Loucy (cell line): Measurements from ENCODE around the gene SUCLG1.

ENCODE experiments used
- H2AFZ ChIP-seq: fragments of 200-600 bp; sonication (generic); 2 replicates; pipeline ENCODE4 v1.6.0; 2016; ENCODE audit warnings: antibody characterized with exemption, mild to moderate bottlenecking, low read length, moderate library complexity
- H3F3A ChIP-seq: fragments of 200-600 bp; 2 replicates; pipeline ENCODE4 v1.6.0; 2016; ENCODE audit warnings: antibody characterized with exemption, low read depth, mild to moderate bottlenecking
- H3K27me3 ChIP-seq: fragments of 200-600 bp; sonication (generic); 2 replicates; pipeline ENCODE4 v1.6.1; 2014; ENCODE audit warnings: low read length, mild to moderate bottlenecking; ENCODE audit not compliant: insufficient read depth, poor library complexity, severe bottlenecking
- H3K36me3 ChIP-seq: fragments of 200-600 bp; sonication (generic); 2 replicates; pipeline ENCODE4 v1.6.1; 2016; ENCODE audit warnings: low read length; ENCODE audit not compliant: insufficient read depth
- H3K4me1 ChIP-seq: fragments of 200-600 bp; sonication (generic); 2 replicates; pipeline ENCODE4 v1.5.1; 2014; ENCODE audit warnings: low read length, mild to moderate bottlenecking; ENCODE audit not compliant: insufficient read depth, poor library complexity, severe bottlenecking
- H3K4me2 ChIP-seq: fragments of 200-600 bp; sonication (generic); 2 replicates; pipeline ENCODE4 v1.6.0; 2014; ENCODE audit warnings: antibody characterized with exemption, low read length, low read depth, mild to moderate bottlenecking; ENCODE audit not compliant: poor library complexity, severe bottlenecking
- H3K4me3 ChIP-seq: fragments of 200-600 bp; sonication (generic); 2 replicates; pipeline ENCODE4 v1.5.1; 2014; ENCODE audit warnings: low read length, mild to moderate bottlenecking, mixed read lengths; ENCODE audit not compliant: poor library complexity, severe bottlenecking
- H3K79me2 ChIP-seq: fragments of 200-600 bp; sonication (generic); 2 replicates; pipeline ENCODE4 v1.6.1; 2014; ENCODE audit warnings: low read length; ENCODE audit not compliant: insufficient read depth
- H3K9ac ChIP-seq: fragments of 200-600 bp; sonication (generic); 2 replicates; pipeline ENCODE4 v1.6.0; 2014; ENCODE audit warnings: mild to moderate bottlenecking, low read depth, low read length, moderate library complexity; ENCODE audit not compliant: poor library complexity, severe bottlenecking
- H3K9me2 ChIP-seq: fragments of 200-600 bp; sonication (generic); replicated peaks from 2 replicates; pipeline ENCODE4 v1.6.1; 2016; ENCODE audit warnings: low read depth, low read length, mixed read lengths
- H3K9me3 ChIP-seq: fragments of 200-600 bp; sonication (generic); 2 replicates; pipeline ENCODE4 v1.6.1; 2014; ENCODE audit warnings: mild to moderate bottlenecking, antibody characterized with exemption, low read length, low read depth; ENCODE audit not compliant: insufficient read depth
- H4K20me1 ChIP-seq: fragments of 200-600 bp; sonication (generic); 2 replicates; pipeline ENCODE4 v1.6.0; 2014; ENCODE audit warnings: antibody characterized with exemption, low read length, mild to moderate bottlenecking; ENCODE audit not compliant: insufficient read depth, poor library complexity, severe bottlenecking
- EZH2phosphoT487 ChIP-seq: fragments of 200-600 bp; IDR thresholded peaks from 2 replicates; pipeline ENCODE4 v1.6.1; 2018; ENCODE audit warnings: antibody characterized with exemption, mild to moderate bottlenecking, moderate library complexity, borderline replicate concordance
- TF ChIP-seq, protein P1 (sequence below): fragments of 200-600 bp; sonication (generic); conservative IDR thresholded peaks from 2 replicates; pipeline ENCODE4 v1.5.1; 2014; ENCODE audit warnings: mild to moderate bottlenecking, antibody characterized with exemption, low read length

SUCLG1 gene

DNA sequence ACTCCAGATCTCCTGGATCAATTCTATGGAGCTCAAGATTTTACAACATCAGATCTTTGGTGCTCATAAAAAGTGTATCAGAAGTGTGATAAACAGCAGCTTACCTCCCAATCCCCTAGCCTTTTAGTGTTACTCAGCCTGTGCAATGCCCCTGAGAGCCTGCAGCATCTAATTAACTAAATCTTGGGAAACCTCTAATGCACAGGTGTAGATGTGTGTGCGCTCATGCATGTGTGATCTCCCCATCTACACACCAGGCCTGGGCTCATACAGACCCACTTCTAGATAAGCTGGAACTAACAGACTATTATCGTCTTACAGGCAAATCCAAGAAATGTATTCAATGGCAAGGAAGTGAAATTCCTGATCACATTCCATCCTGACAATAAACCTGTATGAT, 7.5 kb downstream of the SUCLG1 start:
- peaks cover 10% of the 10 kb centered on the region for H3K4me1 ChIP-seq
- peaks cover 7% of the 10 kb centered on the region for H4K20me1 ChIP-seq
- peaks cover 43% of the 10 kb centered on the region for H3K79me2 ChIP-seq
- no peaks in the 10 kb centered on the region for H3F3A ChIP-seq
- no peak overlapping the region for H3K4me2 ChIP-seq
- no peak overlapping the region for H2AFZ ChIP-seq
- no peaks in the 10 kb centered on the region for H3K9me3 ChIP-seq
- no peaks in the 10 kb centered on the region for H3K27me3 ChIP-seq
- H3K9ac ChIP-seq, result no peak overlapping the region
- H3K9me2 ChIP-seq, result no peaks in the 10 kb centered on the region
- 0 out of 2 replicates have a peak, but pooled peaks cover 17% of the 10 kb centered on the region for H3K36me3 ChIP-seq
- TF ChIP-seq, protein P1, sequence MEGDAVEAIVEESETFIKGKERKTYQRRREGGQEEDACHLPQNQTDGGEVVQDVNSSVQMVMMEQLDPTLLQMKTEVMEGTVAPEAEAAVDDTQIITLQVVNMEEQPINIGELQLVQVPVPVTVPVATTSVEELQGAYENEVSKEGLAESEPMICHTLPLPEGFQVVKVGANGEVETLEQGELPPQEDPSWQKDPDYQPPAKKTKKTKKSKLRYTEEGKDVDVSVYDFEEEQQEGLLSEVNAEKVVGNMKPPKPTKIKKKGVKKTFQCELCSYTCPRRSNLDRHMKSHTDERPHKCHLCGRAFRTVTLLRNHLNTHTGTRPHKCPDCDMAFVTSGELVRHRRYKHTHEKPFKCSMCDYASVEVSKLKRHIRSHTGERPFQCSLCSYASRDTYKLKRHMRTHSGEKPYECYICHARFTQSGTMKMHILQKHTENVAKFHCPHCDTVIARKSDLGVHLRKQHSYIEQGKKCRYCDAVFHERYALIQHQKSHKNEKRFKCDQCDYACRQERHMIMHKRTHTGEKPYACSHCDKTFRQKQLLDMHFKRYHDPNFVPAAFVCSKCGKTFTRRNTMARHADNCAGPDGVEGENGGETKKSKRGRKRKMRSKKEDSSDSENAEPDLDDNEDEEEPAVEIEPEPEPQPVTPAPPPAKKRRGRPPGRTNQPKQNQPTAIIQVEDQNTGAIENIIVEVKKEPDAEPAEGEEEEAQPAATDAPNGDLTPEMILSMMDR, result no peak
- TF ChIP-seq EZH2phosphoT487, result no peak
- no peak overlapping the region for H3K4me3 ChIP-seq

DNA sequence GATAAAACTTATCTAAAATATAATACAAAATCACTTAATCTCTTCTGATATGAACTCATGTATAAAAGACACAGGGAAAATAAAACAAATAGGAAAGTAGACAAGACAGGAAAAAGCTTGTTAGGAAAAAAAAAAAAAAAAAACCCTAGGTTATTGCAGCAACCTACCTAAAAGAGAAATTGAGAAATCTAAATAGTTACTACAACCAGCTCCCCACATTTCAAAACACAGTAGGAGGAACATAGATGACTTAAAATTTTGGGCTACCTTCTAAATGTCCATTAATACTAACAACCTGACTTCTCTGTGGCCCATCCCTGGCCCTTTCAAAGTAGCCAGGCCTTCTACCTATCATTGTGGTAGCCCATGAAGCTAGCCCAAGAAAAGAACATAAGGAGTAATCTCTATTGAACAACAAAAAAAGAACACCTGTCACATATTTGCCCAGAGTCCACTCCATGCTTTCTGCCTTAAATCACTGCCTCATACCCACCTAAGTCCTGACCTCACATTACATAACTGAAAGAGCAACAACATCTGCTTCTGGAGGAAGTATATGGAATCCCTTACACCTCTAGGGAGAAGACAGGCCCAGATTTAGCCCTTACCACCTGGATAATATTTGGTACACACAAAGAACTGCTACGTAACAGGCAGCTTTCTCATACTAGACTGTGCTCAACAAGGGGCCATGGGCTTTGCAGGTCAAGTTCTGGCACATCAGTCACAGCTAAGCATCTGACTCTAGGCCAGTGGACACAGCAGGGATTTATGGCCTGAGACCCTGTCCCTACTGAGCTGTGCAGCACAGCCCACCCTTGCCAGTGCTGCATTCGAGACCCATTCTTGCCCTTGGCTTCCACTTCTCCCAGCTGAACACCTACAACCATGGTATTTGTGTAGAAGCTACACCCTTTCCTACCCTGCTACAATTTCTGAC, 8.5 kb downstream of the SUCLG1 start:
- Histone ChIP-seq H3K9me3 (no peaks in the 10 kb centered on the region), H3K9me2 (no peaks in the 10 kb centered on the region), H3F3A (no peaks in the 10 kb centered on the region), H3K4me1 (peaks cover 10% of the 10 kb centered on the region), H3K27me3 (no peaks in the 10 kb centered on the region), H4K20me1 (peaks cover 7% of the 10 kb centered on the region), H3K9ac (no peak overlapping the region), H2AFZ (no peak overlapping the region), H3K36me3 (peaks cover 27% of the 10 kb centered on the region; the same call in 1 of the 2 replicates), H3K4me3 (no peak overlapping the region), H3K4me2 (no peak overlapping the region), H3K79me2 (peaks cover 43% of the 10 kb centered on the region)
- TF ChIP-seq EZH2phosphoT487, result no peak
- TF ChIP-seq, protein P1, result no peak

DNA sequence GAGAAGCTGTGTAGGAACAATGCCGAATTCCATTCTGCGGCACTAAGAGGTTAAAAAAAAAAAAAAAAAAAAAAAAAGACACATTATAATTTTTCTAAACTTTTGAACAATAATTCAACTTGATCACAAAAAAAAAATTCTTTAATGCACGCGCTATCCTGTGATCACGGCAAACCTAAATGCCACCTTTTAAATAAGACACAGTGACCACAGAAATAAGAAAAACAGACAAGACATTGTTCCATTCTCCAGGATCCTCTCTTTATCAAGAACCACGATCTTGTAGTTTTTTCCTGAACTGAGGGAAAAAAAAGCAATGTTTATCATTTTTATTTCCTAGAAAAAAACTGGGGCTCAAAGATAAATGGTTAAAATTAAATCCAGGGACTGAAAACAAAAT, 9.4 kb downstream of the SUCLG1 start:
- no peak for TF ChIP-seq EZH2phosphoT487
- no peak overlapping the region for H3K4me2 ChIP-seq
- H3K36me3 ChIP-seq, result peaks cover 31% of the 10 kb centered on the region; the same call in 1 of the 2 replicates
- H3K4me3 ChIP-seq, result no peak overlapping the region
- H3K4me1 ChIP-seq, result peaks cover 10% of the 10 kb centered on the region
- no peak overlapping the region for H3K9ac ChIP-seq
- peaks cover 7% of the 10 kb centered on the region for H4K20me1 ChIP-seq
- peaks cover 41% of the 10 kb centered on the region for H3K79me2 ChIP-seq
- H3K9me3 ChIP-seq, result no peaks in the 10 kb centered on the region
- no peak overlapping the region for H2AFZ ChIP-seq
- H3F3A ChIP-seq, result no peaks in the 10 kb centered on the region
- no peaks in the 10 kb centered on the region for H3K27me3 ChIP-seq
- H3K9me2 ChIP-seq, result no peaks in the 10 kb centered on the region
